Fibroblast of the aortic adventitia (primary cell): Measurements from ENCODE around the gene SPAAR. TPM values are rescaled to one million over a fixed set of nuclear protein-coding genes. Genes with fewer than 3 reads are reported as not detected.
"Not testable (repeated sequence)": the region's sequence is repeated elsewhere in the genome, so short reads cannot be mapped to it uniquely, and the experiment has no call there.

ENCODE experiments used
- DNase-seq: peaks from one replicate; pipeline ENCODE4 v3.0.0-alpha.2; 2010; ENCODE audit warnings: low read depth
- H3K4me3 ChIP-seq: 2 replicates; pipeline ENCODE4 v1.5.1; 2011; ENCODE audit warnings: low read depth, mild to moderate bottlenecking, control low read depth, low read length, moderate library complexity
- total RNA-seq: library from RNA; depleted of rRNA; stranded (reverse); fragments of >200 nt; gene quantifications from 2 replicates; pipeline ENCODE4 v1.2.3, GENCODE V29; 2012; ENCODE audit warnings: low replicate concordance
- TF ChIP-seq, protein P1 (sequence below): IDR thresholded peaks from 2 replicates; pipeline ENCODE4 v1.5.1; 2011; ENCODE audit warnings: mild to moderate bottlenecking, low read length, control low read depth, inconsistent platforms; ENCODE audit not compliant: insufficient read depth

SPAAR gene
- total RNA-seq, 1 donor: not detected

DNA sequence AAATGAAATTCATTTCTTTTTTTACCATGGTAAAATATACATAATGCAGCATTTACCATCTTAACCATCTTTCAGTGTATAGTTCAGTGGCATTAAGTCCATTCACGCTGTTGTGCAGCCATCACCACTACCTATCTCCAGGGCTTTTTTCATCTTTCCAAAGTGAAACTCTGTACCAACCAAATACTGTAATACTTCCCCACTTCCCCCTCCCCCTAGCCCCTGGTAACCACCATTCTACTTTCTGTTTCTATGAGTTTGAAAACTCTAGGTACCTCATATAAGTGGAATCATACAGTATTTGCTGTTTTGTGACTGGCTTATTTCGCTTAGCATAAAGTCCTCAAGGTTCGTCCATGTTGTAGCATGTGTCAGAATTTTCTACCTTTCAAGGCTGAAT, 23.4 kb downstream of the SPAAR start:
- H3K4me3 ChIP-seq: no peak overlapping the region
- TF ChIP-seq, protein P1, sequence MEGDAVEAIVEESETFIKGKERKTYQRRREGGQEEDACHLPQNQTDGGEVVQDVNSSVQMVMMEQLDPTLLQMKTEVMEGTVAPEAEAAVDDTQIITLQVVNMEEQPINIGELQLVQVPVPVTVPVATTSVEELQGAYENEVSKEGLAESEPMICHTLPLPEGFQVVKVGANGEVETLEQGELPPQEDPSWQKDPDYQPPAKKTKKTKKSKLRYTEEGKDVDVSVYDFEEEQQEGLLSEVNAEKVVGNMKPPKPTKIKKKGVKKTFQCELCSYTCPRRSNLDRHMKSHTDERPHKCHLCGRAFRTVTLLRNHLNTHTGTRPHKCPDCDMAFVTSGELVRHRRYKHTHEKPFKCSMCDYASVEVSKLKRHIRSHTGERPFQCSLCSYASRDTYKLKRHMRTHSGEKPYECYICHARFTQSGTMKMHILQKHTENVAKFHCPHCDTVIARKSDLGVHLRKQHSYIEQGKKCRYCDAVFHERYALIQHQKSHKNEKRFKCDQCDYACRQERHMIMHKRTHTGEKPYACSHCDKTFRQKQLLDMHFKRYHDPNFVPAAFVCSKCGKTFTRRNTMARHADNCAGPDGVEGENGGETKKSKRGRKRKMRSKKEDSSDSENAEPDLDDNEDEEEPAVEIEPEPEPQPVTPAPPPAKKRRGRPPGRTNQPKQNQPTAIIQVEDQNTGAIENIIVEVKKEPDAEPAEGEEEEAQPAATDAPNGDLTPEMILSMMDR: no peak
- no peak for DNase-seq

DNA sequence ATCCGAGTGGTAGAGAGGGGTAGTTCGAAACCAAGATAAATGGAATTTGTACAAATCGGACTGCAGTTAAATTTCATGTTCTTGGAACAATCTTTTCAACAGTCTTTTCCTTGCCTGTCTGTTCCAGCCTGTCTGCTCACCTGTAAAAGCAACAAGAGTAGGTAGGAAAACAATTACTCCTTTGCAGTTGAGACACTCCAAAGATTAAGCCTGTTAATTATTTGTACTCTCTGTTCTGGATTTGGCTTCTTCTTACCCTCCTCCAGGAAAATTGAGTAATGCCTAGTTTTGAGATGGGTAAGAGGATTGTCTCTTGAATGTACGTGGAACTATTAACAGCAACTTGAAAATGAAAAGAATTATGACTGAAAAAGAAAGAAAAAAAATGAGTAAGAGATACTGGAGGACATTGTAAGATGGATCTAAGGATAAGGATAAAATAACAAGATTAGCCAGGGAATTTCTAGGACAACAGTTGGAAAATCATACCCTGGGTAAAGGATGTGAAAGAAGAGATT, 24.3 kb downstream of the SPAAR start:
- DNase-seq: peak; percentile 49
- H3K4me3 ChIP-seq: no peak overlapping the region
- TF ChIP-seq, protein P1: no peak

- H3K4me3 ChIP-seq, DNase-seq: not testable (repeated sequence)
Measured at GRCh38 chr9:35934069-35934468, 24.8 kb downstream of the SPAAR start.

DNA sequence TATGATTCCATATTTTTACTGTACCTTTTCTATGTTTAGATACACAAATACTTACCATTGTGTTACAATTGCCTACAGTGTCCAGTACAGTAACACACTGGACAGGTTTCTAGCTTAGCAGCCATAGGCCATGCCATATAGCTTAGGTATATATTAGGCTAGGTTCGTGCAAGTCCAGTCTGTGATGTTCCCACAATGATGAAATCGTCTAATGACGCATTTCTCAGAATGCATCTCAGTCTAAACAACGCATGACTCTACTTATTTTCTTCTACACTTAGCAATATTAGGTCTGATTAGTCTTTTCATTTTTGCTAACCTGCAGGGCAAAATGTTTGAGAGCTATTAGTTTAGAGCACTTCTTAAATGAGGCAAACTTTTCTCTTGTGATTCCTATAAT, 26.0 kb downstream of the SPAAR start:
- TF ChIP-seq, protein P1: no peak
- DNase-seq: no peak
- H3K4me3 ChIP-seq: no peak overlapping the region

GRCh38 chr9:35935755-35936509, 26.6 kb downstream of the SPAAR start:
- peak; percentile 95 for DNase-seq
- TF ChIP-seq, protein P1: no peak
- H3K4me3 ChIP-seq: no peak overlapping the region

GRCh38 chr9:35937227-35937626, 27.9 kb downstream of the SPAAR start:
- peak; percentile 78 for DNase-seq
- no peak overlapping the region for H3K4me3 ChIP-seq
- TF ChIP-seq, protein P1: no peak

GRCh38 chr9:35938474-35939356, 29.4 kb downstream of the SPAAR start:
- TF ChIP-seq, protein P1: no peak
- H3K4me3 ChIP-seq: no peak overlapping the region
- no peak for DNase-seq
